HG03521 (cell line): ENCODE measurements around the gene NEDD8.

Experiments used
- ATAC-seq: cut with Tn5 transposase; IDR thresholded peaks from one replicate; pipeline ENCODE4 v1.9.1; 2021; ENCODE audit warnings: mild to moderate bottlenecking, moderate library complexity; ENCODE audit not compliant: unreplicated experiment

Gene NEDD8

DNA sequence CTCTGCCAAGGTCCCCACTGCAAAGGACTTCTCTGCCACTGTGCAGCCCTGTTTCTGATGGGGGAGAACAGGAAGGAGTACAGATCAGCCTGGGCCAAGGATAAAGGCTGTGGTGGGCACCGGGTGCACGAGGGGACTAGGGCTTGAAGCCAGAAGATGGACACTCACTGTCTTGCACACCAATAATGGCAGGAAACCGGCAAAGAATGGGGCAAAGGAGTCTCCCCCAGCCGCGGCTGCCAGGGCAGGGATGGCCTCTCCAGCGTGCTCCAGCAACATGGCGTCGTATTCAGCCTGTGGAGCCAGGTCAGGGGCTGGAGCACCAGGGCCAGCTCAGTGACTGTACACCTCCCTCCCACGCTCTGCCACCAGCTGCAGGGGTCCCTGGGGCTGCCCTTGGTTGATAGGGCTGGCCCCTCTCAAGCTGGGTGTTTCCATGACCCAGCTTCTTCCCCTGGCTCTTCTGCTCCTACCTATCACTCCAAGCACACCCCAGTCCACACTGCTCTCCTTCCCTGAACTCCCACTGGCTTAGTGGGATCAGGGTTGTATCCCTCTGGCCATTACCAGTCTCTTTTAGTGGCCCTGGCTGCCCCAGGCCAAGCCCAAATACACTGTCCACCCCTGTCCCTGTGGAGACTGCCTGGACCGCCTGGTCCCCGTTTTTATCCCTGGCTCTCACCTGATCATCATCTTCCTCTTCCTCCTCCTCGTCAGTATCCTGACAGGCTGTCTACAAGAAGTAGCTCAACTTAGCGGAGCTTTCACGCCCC, 49.9 kb downstream of the NEDD8 start:
- no peak for ATAC-seq

DNA sequence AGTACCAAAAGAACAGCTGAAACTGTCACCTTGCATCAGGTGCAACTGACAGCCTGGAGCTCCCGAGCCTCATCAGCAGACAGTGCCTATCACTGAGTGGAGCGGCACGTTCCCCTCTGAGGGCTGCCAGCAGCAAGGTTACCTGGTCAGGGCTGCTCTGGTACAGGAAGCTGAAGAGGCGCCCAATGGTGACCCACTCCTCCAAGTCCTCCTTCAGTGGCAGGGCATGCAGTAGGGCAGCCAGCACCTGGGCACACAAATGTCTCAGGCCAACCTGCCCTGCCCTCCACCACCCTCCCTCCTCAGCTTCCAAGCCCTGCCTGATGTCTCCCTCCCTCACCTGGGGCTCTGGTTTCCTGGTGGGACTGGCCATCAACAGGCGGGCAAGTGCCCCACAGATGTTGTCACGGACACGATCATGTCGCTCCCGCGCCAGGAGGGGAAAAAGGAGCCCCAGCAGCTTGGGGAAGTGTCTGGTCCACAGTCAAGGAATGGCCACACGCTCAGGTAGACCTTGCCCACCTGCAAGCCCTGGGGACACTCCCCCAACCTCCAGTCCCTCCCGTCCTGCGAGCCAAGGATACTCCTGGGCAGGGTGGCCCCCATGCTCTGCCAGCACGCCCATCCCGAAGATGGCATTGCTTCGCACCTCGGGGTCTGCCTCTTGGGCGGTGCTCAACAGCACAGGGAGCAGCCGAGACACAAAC, 50.6 kb downstream of the NEDD8 start:
- ATAC-seq = no peak

DNA sequence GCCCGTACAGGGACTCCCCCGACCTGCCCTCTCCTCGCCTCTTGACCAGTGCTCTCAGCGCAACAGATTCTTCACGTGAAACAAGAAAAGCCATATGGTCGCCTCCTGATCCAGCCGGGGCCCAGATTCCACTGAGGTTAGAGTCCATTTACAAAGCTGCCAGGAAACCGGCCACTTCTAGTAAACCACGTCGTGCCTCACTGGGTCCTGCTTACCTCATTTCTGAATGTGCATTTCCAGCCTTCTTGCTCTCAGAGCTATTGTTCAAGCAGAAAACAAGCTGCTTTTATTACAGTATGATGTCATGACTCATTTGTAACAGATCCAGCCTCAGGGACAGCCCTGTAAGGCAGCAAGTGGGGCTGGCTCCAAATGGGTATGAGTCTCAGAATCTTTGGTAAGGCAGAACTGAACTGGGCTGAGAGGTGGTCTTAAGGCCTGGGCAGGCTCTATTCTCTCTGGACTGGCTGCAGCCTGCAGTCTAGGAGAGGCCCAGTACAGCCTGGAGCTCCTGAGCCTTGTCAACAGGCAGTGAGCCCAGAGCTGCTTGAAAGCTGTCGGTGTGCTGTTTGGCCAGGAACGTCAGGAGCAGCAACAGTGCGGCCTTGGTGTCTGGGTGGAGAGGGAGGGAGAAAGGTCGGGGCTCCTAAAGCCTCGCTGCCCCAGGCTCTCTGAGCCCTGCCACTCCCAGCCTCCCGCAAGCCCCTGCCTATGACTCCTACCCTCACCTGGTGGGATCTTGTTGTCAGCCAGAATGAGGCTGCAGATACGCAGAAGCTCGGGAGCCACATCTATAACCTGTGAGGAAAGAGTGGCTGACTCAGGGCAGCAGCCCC, 52.0 kb downstream of the NEDD8 start:
- ATAC-seq = no peak

DNA sequence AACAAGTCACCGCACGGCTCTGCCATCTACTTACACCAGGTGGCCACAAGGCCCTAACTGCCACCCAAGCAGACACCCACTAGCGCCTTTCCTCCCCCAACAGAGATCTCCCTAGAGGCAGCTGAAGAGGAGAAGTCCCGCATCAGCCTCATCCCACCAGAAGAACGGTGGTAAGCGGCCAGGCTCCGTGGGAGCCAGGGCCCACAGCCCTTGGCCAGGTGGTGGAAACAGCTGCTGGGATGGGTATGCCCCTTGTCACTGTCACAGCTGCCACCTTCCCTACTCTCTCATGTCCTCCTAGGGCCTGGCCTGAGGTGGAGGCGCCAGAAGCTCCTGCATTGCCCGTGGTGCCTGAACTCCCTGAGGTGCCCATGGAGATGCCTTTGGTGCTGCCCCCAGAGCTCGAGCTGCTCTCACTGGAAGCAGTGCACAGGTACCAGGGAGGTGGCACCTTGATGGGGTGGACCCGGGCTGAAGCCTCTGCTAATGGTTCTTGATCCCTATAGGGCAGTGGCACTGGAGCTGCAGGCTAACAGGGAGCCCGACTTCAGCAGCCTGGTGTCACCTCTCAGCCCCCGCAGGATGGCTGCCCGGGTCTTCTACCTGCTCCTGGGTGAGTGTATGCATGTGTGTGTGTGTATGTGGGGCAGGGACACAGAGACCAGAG, 52.7 kb downstream of the NEDD8 start:
- no peak for ATAC-seq

DNA sequence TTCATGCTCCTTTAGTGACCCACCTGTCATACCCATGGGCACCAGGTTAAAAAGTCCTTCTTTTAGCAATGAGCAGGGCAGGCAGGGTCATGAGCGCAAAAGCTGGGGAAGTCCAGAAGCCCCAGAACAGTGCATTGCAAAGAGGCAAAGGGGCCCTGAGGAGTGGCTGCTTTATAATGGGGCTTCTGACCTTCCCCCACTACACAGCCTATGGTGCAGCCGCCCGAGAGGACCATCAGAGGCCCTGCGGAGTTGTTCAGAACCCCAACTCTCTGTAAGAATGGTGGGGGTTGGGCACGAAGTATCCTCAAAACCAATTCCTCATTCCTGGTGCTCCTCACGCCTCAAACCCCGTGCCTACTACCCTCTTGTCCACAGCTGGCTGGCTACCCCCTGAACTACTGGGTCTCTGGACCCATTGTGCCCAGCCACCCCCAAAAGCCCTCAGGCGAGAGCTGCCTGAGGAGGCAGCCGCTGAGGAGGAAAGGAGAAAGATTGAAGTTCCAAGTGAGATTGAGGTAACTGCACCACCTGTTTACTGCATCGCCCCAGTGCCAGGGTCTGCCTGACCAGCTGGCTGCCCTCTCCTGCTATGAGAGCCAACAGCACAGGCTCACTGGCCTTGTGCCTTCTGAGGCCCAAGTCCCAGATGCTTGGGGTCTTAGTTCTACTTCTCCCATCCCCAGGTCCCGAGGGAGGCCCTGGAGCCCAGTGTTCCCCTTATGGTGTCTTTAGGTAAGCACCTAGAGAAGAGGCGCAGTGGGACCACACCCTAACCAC, 53.6 kb downstream of the NEDD8 start:
- ATAC-seq = no peak

DNA sequence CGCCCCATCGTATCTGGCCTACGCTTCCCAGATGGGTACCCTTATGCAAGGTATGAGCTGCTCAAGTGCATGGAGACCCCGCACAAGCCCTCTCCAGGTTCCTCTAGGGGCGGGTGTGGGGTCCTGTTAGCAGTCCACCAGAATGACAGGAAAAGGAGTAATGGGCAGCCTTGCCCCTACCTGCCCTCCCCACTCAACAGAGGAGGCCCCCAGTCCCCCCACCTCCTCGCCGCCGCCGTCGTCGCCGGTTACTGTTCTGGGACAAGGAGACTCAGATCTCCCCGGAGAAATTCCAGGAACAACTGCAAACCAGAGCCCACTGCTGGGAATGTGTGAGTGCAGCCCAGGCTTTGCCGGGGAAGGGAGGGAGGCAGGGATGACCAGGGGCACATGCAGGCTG, 54.3 kb downstream of the NEDD8 start:
- ATAC-seq = no peak

DNA sequence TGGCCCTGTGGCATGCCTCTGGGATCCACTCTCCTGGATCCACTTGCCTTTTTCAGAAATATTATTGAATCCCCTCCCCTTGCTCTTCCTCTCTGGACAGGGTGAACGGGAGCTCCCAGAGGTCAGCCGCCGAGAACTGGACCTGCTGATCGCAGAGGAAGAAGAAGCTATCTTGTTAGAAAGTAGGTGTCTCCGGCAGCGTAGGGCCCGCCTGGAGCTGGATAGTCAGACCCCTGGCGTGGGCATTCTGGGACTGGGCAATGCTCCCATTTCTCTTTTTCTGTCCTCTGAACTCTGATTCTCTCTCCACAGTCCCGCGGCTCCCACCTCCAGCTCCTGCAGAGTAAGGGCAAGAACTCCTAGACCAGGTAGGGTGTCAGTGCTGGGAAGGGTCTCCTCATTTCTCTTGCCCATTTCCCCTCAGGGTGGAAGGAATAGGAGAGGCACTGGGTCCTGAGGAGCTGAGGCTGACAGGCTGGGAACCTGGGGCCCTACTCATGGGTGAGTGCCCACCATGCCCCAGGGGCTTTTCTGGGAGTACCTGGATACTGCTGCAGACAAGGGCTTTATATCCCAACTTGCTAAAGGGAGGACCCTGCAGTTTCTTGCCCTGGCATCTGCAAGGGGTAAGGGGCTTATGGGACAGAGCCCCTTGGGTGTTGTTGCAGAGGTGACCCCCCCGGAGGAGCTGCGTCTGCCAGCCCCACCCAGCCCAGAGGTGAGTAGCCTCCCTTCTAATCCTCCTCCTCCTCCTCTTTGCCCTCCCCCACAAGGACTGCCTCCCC, 54.9 kb downstream of the NEDD8 start:
- no peak for ATAC-seq

DNA sequence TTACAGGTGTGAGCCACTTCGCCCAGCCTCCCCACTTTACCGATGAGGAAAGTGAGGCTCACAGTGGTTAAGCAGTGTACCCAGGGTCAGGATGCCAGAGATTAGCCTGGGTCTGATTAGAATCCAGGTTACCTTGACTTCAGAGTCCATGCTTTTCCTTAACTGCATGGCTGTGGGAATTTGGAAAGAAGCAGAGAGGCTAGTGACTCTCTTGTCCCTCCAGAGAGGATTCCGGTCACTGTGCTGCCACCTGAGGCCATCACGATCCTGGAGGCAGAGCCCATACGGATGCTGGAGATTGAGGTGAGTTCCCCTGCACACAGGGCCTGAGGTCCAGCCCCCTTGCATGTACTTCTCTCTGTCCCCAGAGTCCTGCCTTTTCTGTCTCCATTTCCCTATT, 55.6 kb downstream of the NEDD8 start:
- ATAC-seq = no peak

DNA sequence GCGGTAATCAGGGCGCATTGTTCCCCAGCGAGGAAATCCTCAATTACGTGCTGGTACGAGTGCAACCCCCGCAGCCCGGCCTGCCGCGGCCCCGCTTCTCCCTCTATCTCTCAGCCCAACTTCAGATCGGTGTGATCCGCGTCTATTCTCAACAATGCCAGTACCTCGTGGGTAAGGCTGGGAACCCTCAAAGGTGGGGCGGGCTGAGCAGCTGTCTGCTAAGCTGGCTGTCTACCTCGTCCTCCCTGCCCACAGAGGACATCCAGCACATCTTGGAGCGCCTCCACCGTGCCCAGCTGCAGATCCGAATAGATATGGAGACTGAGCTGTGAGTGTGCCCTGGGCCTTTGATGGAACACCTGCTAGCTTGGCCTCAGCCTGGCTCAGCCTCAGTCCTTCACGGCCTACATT, 59.3 kb downstream of the NEDD8 start:
- ATAC-seq = no peak

DNA sequence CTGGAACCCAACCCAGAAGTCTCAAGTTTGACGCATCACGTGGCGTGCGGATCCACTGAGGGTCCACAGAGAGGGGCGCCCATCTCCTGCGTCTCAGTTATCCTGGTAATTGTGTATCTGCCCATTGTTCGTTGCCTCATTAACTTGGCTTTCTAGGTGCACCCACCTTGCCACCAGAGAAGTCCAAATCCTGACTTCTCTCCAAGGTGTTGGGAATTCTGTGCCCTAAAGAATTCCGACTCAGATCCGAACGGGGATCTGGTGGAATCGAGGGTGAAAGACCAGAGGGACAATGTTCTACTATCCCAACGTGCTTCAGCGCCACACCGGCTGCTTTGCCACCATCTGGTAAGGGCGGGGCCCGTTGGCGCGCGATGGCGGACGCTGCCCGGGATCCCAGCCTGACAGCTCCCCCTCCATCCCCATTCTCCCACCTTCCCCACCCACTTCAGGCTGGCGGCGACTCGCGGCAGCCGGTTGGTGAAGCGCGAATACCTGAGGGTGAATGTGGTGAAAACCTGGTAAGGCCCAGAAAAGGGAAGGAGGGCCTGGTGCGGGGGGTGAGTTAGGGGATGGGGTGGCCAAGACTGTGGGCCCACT, 59.8 kb downstream of the NEDD8 start:
- no peak for ATAC-seq

DNA sequence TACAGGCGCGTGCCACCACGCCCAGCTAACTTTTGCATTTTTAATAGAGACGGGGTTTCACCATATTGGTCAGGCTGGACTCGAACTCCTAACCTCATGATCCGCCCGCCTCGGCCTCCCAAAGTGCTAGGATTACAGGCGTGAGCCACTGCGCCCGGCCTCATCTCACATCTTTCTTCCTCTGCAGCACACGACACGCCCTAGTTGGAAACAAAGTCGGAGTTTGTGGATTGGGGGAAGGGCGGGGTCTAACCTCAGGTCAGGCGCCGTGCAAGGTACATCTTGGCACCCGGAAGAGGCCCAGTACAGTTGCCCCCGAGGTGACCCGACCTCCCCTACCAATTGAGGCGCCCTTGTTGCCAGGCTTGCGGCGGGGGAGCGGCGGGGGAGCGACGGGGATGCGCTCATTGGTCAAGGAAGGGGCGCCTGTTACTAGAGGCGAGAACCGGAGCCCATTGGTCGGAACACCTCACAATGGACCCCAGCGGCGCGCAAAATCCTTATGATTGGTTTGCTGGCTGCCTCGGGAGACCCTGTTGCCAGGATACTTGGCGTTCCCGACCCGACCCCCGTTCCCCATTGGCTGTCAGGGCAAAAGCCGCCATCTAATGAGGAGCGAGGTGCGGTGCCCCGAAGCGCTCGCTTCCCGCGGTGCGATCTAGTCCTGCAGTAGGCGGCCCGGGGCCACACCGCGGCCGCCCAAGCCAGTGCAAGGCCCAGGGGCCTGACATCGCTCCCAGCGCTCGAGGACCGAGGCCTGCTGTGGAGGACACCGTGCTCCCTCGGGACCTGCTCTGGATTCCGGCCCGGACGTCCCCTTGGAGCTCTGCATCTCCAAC, 60.5 kb downstream of the NEDD8 start, which contains the start of gene REC8:
Gene REC8, plus strand, starts transcription at position 659 of the 839 bp plus-strand sequence. CDS start 473 bp downstream, outside the sequence.
- peak; percentile 66 for ATAC-seq

DNA sequence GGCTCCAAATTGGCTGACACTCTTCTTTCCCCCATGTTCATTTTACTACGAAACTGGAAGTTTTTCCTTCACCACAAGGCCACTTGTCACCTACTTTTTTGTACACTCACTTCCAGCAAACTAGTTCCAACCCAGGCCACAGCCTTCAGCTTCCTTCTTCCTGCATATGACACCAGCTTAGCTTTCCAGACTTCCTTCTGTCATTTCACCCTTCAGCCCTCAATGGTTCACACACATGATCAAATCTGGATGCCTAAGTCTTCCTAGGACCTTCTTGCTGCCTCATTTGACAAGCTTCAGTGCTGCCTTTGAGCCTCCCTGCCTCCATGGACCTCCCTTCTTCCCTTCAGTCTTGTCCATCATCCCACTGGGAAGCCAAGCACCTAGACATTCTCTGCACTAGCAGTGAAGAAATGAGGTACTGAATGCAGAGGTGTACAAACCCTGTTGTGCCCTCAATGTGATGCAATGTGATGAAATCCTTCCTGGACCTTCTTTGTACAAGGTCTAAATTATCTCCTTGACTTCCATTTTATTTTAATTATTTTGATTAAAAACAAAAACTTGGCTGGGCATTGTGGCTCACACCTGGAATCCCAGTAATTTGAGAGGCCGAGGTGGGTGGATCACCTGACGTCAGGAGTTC, 64.6 kb downstream of the NEDD8 start:
- no peak for ATAC-seq
